Measurements from ENCODE around the gene HEY2. TPM values are rescaled to one million over a fixed set of nuclear protein-coding genes. Genes with fewer than 3 reads are reported as not detected.

HEY2 gene
- total and polyA plus RNA-seq, 2 donors (not counting 1 experiment from before 2014, with no cell fraction given): 0.12 TPM; not detected in 1

DNA sequence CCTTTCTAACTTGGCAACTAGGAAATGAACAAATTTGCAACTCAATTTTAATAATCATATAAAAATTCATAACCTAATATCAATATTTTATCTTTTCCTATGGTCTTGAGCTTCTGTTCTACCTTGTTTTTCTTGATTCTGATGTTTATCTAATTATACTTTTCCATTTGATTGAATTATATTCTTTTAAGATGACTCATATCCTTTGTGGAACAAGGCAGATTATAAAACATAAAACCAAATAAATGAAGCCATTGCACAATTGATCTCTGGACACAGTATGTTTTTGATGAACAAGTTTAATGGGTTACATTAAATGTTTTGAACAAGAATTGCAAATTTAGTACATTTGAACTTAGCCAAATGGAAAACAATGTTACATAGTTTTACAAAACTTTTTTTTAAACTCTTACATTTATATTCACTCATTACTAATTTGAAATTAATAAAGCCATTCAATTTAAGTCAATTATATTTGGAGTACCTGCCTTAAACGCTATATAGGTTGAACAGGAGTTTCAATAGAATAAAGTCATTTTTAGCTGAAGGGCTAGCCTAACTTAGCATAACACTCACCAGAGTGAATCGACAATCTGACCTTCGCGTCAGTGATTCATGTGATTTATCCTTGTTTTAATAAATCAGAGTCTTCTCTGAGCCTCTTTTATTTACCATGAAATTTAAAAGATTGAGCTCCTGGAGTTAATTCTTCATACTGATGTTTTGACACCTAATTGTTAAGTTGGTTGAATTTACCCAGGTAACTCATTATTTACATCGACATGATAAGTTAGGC lies 45.1 kb downstream of the HEY2 start:
- Histone ChIP-seq H2AFZ (ENCODE audit: insufficient read depth, low read depth, low read length, poor library complexity, severe bottlenecking) (no peak overlapping the region), H3K4me1 (ENCODE audit: control insufficient read depth in 2 of 2, insufficient read depth in 2 of 2, low read length in 2 of 2) (peaks cover 33 to 39% of the 10 kb centered on the region in 2 donors), H3K36me3 (replicated peaks in 1 of 2; ENCODE audit: control extremely low read depth in 1 of 2, control insufficient read depth in 1 of 2, extremely low read depth in 1 of 2, insufficient read depth in 2 of 2, low read length in 1 of 2) (no peaks in the 10 kb centered on the region), H3K27ac (ENCODE audit: low read length in 2 of 2) (no peak overlapping the region), H3K4me3 (ENCODE audit: control extremely low read depth in 1 of 5, extremely low read depth in 1 of 5, insufficient read depth in 1 of 5, low read depth in 2 of 5, low read length in 4 of 5) (no peak overlapping the region), H3K4me2 (replicated peaks; ENCODE audit: low read depth, low read length, poor library complexity, severe bottlenecking) (no peak overlapping the region), H3K79me2 (ENCODE audit: control insufficient read depth, insufficient read depth, low read length) (peaks cover 58% of the 10 kb centered on the region), H3K27me3 (replicated peaks in 1 of 4; ENCODE audit: control extremely low read depth in 1 of 4, control insufficient read depth in 3 of 4, insufficient read depth in 4 of 4, low read length in 3 of 4) (peaks cover 0 to 4% (median 0%) of the 10 kb centered on the region in 4 experiments), H3K9me3 (ENCODE audit: control extremely low read depth in 1 of 3, control insufficient read depth in 2 of 3, insufficient read depth in 1 of 3, low read length in 2 of 3) (no peaks in the 10 kb centered on the region), H3K9ac (ENCODE audit: low read length) (no peak overlapping the region), H4K20me1 (ENCODE audit: control insufficient read depth, insufficient read depth, low read length, poor library complexity, severe bottlenecking) (peaks cover 18% of the 10 kb centered on the region)
- Mint-ChIP-seq H3K4me1 (peaks cover 63% of the 10 kb centered on the region), H3K27me3 (peaks cover 3% of the 10 kb centered on the region), H3K27ac (no peak overlapping the region), H3K9me3 (ENCODE audit: insufficient read depth) (no peaks in the 10 kb centered on the region), H3K4me3 (no peak overlapping the region)
- intact Hi-C loops (cut with micrococcal nuclease): loop anchor here (10.0 kb wide), 2 partner anchors 60 to 1550 kb away; partner anchors contain the start of gene ECHDC1
- POLR2A ChIA-PET: no interaction called here
- CTCF ChIA-PET: interaction anchor here (1.1 to 10.4 kb wide), 4 partner anchors 11 to 167 kb away, joined by 3 to 130 read pairs (median 6); partner anchors contain the start of gene HINT3
- DNase-seq: no peak
- TF ChIP-seq, protein P1, sequence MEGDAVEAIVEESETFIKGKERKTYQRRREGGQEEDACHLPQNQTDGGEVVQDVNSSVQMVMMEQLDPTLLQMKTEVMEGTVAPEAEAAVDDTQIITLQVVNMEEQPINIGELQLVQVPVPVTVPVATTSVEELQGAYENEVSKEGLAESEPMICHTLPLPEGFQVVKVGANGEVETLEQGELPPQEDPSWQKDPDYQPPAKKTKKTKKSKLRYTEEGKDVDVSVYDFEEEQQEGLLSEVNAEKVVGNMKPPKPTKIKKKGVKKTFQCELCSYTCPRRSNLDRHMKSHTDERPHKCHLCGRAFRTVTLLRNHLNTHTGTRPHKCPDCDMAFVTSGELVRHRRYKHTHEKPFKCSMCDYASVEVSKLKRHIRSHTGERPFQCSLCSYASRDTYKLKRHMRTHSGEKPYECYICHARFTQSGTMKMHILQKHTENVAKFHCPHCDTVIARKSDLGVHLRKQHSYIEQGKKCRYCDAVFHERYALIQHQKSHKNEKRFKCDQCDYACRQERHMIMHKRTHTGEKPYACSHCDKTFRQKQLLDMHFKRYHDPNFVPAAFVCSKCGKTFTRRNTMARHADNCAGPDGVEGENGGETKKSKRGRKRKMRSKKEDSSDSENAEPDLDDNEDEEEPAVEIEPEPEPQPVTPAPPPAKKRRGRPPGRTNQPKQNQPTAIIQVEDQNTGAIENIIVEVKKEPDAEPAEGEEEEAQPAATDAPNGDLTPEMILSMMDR (IDR thresholded peaks at IDR 0.05): no peak
- TF ChIP-seq EZH2 (IDR thresholded peaks at IDR 0.05; ENCODE audit: borderline replicate concordance, insufficient read depth, low read depth, low read length, poor library complexity, severe bottlenecking): no peak
- no CpG with 5 or more reads among the region's 5 CpGs for WGBS (ENCODE audit: insufficient coverage)
- no peak for ATAC-seq (ENCODE audit: low read depth)

DNA sequence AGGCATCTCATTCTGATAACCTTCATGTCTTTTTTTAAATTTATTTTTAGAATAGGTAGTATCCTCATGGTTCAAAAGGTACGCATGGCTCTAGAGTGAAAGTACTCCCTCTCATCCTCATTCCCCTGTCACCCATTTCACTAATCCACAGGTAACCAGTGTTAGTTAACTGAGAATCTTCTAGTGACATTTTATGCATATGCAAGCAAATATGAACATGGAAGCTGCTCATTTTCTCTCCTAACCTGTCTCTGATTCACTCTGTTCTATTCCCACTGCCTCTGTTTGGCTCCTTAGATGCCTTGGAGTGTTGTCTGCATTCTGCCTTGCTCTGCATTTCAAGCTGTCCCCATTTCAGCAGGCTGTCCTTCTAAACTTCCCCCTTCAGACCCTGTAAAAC lies 45.9 kb downstream of the HEY2 start:
- H3K9ac ChIP-seq (ENCODE audit: low read length): no peak overlapping the region
- H3K9me3 ChIP-seq (ENCODE audit: control extremely low read depth in 1 of 3, control insufficient read depth in 2 of 3, insufficient read depth in 1 of 3, low read length in 2 of 3): no peaks in the 10 kb centered on the region
- no peak overlapping the region for H2AFZ ChIP-seq (ENCODE audit: insufficient read depth, low read depth, low read length, poor library complexity, severe bottlenecking)
- Mint-ChIP-seq H3K4me1 (peaks cover 62% of the 10 kb centered on the region), H3K27ac (no peak overlapping the region), H3K9me3 (ENCODE audit: insufficient read depth) (no peaks in the 10 kb centered on the region), H3K4me3 (no peak overlapping the region), H3K27me3 (peaks cover 3% of the 10 kb centered on the region)
- WGBS (ENCODE audit: insufficient coverage): no CpG with 5 or more reads among the region's 1 CpG
- H3K4me1 ChIP-seq (ENCODE audit: control insufficient read depth in 2 of 2, insufficient read depth in 2 of 2, low read length in 2 of 2): peaks cover 27 to 38% of the 10 kb centered on the region in 2 donors
- CTCF ChIA-PET: interaction anchor here (2.7 kb wide), 1 partner anchor 14 kb away, joined by 8 read pairs; no protein-coding TSS in a partner anchor
- H4K20me1 ChIP-seq (ENCODE audit: control insufficient read depth, insufficient read depth, low read length, poor library complexity, severe bottlenecking): peaks cover 19% of the 10 kb centered on the region
- H3K4me2 ChIP-seq (replicated peaks; ENCODE audit: low read depth, low read length, poor library complexity, severe bottlenecking): no peak overlapping the region
- no peak for DNase-seq
- no peak for ATAC-seq (ENCODE audit: low read depth)
- H3K27ac ChIP-seq (ENCODE audit: low read length in 2 of 2): no peak overlapping the region
- no peaks in the 10 kb centered on the region for H3K36me3 ChIP-seq (replicated peaks in 1 of 2; ENCODE audit: control extremely low read depth in 1 of 2, control insufficient read depth in 1 of 2, extremely low read depth in 1 of 2, insufficient read depth in 2 of 2, low read length in 1 of 2)
- intact Hi-C loops (cut with micrococcal nuclease): loop anchor here (10.0 kb wide), 2 partner anchors 60 to 1550 kb away; partner anchors contain the start of gene ECHDC1
- H3K79me2 ChIP-seq (ENCODE audit: control insufficient read depth, insufficient read depth, low read length): peaks cover 58% of the 10 kb centered on the region
- no peak for TF ChIP-seq EZH2 (IDR thresholded peaks at IDR 0.05; ENCODE audit: borderline replicate concordance, insufficient read depth, low read depth, low read length, poor library complexity, severe bottlenecking)
- TF ChIP-seq, protein P1 (IDR thresholded peaks at IDR 0.05): no peak
- POLR2A ChIA-PET: no interaction called here
- H3K4me3 ChIP-seq (ENCODE audit: control extremely low read depth in 1 of 5, extremely low read depth in 1 of 5, insufficient read depth in 1 of 5, low read depth in 2 of 5, low read length in 4 of 5): no peak overlapping the region
- peaks cover 0 to 4% (median 0%) of the 10 kb centered on the region in 4 experiments for H3K27me3 ChIP-seq (replicated peaks in 1 of 4; ENCODE audit: control extremely low read depth in 1 of 4, control insufficient read depth in 3 of 4, insufficient read depth in 4 of 4, low read length in 3 of 4)
